Neural cell (in vitro differentiated cells): Measurements from ENCODE around the gene ZNF521.

Experiments
- CTCF ChIP-seq: fragments of 450-650 bp; IDR thresholded peaks from 2 replicates; pipeline ENCODE4 v1.5.1; 2014; ENCODE audit warnings: antibody characterized with exemption, mild to moderate bottlenecking, moderate library complexity; ENCODE audit not compliant: poor library complexity, severe bottlenecking
- EP300 ChIP-seq: fragments of 450-650 bp; conservative IDR thresholded peaks from 2 replicates; pipeline ENCODE4 v1.6.1; 2014; ENCODE audit warnings: antibody characterized with exemption, mild to moderate bottlenecking, moderate library complexity; ENCODE audit not compliant: poor library complexity, severe bottlenecking
- EZH2 ChIP-seq: fragments of 200-600, 300-800 bp; shearing (Covaris generic), sonication (generic); IDR thresholded peaks from 2 replicates; pipeline ENCODE4 v1.6.1; 2014; ENCODE audit warnings: antibody characterized with exemption, low read length, borderline replicate concordance, mild to moderate bottlenecking; ENCODE audit not compliant: insufficient read depth, poor library complexity, severe bottlenecking
- MXI1 ChIP-seq: fragments of 450-650 bp; conservative IDR thresholded peaks from 2 replicates; pipeline ENCODE4 v1.6.1; 2014; ENCODE audit warnings: antibody characterized with exemption, mild to moderate bottlenecking; ENCODE audit not compliant: poor library complexity, severe bottlenecking
- POLR2AphosphoS5 ChIP-seq: IDR thresholded peaks from 2 replicates; pipeline ENCODE4 v1.6.1; 2012
- RAD21 ChIP-seq: fragments of 450-650 bp; conservative IDR thresholded peaks from 2 replicates; pipeline ENCODE4 v1.6.1; 2014; ENCODE audit warnings: antibody characterized with exemption, mild to moderate bottlenecking, moderate library complexity
- SMC3 ChIP-seq: fragments of 450-650 bp; conservative IDR thresholded peaks from 2 replicates; pipeline ENCODE4 v1.6.1; 2014; ENCODE audit warnings: antibody characterized with exemption, mild to moderate bottlenecking, moderate library complexity; ENCODE audit not compliant: poor library complexity
- TAF1 ChIP-seq: IDR thresholded peaks from 2 replicates; pipeline ENCODE4 v1.6.1; 2012; ENCODE audit warnings: low read depth
- TF ChIP-seq, protein P1 (sequence below): IDR thresholded peaks from 2 replicates; pipeline ENCODE4 v1.6.1; 2012; ENCODE audit warnings: borderline replicate concordance

DNA sequence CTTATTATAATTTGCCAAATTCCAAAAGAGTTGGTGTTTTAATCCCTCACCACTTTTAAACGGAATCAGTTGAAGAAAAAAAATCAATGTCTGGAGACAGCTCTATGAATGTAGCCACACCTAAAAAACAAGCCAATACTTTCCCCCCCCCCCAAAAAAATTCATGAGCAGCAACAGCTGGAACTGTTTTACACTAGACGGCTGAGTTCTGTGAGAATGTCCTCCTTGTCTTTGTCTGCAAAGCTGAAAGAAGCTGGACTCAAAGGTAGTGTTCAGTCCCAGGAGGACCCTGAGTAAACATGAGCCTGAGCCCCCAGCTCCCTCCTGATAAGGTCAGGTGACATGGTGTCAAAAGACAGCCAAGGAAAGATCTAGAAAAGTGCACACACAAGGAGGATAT is 68.2 kb downstream of the ZNF521 start:
- TF ChIP-seq, protein P1, sequence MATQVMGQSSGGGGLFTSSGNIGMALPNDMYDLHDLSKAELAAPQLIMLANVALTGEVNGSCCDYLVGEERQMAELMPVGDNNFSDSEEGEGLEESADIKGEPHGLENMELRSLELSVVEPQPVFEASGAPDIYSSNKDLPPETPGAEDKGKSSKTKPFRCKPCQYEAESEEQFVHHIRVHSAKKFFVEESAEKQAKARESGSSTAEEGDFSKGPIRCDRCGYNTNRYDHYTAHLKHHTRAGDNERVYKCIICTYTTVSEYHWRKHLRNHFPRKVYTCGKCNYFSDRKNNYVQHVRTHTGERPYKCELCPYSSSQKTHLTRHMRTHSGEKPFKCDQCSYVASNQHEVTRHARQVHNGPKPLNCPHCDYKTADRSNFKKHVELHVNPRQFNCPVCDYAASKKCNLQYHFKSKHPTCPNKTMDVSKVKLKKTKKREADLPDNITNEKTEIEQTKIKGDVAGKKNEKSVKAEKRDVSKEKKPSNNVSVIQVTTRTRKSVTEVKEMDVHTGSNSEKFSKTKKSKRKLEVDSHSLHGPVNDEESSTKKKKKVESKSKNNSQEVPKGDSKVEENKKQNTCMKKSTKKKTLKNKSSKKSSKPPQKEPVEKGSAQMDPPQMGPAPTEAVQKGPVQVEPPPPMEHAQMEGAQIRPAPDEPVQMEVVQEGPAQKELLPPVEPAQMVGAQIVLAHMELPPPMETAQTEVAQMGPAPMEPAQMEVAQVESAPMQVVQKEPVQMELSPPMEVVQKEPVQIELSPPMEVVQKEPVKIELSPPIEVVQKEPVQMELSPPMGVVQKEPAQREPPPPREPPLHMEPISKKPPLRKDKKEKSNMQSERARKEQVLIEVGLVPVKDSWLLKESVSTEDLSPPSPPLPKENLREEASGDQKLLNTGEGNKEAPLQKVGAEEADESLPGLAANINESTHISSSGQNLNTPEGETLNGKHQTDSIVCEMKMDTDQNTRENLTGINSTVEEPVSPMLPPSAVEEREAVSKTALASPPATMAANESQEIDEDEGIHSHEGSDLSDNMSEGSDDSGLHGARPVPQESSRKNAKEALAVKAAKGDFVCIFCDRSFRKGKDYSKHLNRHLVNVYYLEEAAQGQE = no peak
- TF ChIP-seq CTCF (no peak), EZH2 (no peak), MXI1 (no peak), TAF1 (no peak), POLR2AphosphoS5 (no peak), RAD21 (no peak), EP300 (no peak), SMC3 (no peak)
